ENCODE data around the gene NOL7. TPM values are rescaled to one million over a fixed set of nuclear protein-coding genes. Genes with fewer than 3 reads are reported as not detected.

NOL7 gene
- total RNA-seq, 1 donor from 2014 or later: 54.7 TPM

DNA sequence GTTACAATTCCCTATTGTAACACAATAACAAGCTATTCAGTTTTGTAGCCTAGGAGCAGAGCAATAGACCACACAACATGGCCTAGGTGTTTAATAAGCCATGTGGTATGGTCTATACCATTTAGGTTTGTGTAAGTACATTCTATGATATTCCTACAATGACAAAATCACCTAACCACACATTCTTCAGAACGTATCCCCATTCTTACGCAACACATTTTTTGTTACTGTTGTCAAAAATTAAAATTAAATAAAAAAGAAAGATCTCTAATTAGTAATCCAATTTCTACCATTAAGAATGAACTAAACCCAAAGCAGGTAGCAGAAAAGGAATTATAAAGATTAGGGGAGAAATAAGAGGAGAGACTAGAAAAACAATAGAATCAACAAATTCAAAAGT, 52.5 kb downstream of the NOL7 start:
- Mint-ChIP-seq H3K4me1 (peaks cover 6% of the 10 kb centered on the region), H3K27ac (ENCODE audit: unreplicated experiment) (no peak overlapping the region), H3K36me3 (ENCODE audit: low read depth) (peaks cover 14% of the 10 kb centered on the region), H3K4me3 (no peak overlapping the region), H3K9me3 (peaks cover 5% of the 10 kb centered on the region), H3K27me3 (ENCODE audit: low read depth) (no peaks in the 10 kb centered on the region)
- DNase-seq (ENCODE audit: low read depth, low spot score): no peak
- no peak for TF ChIP-seq CTCF (conservative IDR thresholded peaks at IDR 0.05)

DNA sequence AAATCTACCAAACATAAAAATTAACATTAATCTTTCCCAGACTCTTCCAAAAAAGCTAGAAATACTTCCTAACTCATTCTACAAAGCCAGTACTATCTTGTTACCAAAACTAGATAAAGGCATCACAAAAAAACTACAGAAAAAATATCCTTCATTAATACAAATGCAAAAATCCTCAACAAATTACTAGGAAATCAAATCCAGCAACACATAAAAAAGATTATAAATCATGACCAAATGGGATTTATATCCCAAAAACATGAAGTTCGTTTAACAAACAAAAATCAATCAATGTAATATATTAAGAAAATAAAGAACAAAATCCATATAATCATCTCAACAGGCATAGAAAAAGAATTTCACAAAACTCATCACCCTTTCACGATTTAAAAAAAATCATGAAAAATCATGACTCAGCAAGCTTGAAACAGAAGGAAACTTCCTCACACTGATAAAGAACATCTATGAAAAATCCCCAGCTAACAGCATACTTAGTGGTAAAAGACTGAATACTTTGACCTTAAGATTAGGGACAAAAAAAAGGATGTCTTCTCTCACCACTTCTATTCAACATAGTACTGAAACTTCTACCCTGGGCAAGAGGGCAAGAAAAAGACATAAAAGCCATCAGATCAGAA, 53.3 kb downstream of the NOL7 start:
- Mint-ChIP-seq H3K27ac (ENCODE audit: unreplicated experiment) (no peak overlapping the region), H3K4me1 (peaks cover 7% of the 10 kb centered on the region), H3K27me3 (ENCODE audit: low read depth) (no peaks in the 10 kb centered on the region), H3K9me3 (peaks cover 5% of the 10 kb centered on the region), H3K4me3 (no peak overlapping the region), H3K36me3 (ENCODE audit: low read depth) (peaks cover 17% of the 10 kb centered on the region)
- no peak for DNase-seq (ENCODE audit: low read depth, low spot score)
- TF ChIP-seq CTCF (conservative IDR thresholded peaks at IDR 0.05): no peak

DNA sequence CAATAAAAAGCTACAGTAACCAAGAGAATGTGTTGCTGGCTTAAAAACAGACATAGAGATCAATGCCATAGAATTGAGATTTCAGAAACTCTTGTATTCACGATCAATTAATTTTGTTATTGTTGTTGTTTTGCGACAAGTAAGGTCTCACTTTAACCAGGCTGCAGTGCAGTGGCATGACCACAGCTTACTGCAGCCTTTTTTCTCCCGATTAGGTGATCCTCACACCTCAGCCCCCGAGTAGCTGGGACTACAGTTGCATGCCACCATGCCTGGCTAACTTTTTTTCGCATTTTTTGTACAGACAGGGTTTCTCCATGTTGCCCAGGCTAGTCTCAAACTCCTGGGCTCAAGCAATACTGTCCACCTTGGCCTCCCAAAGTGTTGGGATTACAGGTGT, 54.3 kb downstream of the NOL7 start:
- DNase-seq (ENCODE audit: low read depth, low spot score): no peak
- no peaks in the 10 kb centered on the region for H3K27me3 Mint-ChIP-seq (ENCODE audit: low read depth)
- H3K9me3 Mint-ChIP-seq: peaks cover 5% of the 10 kb centered on the region
- no peak for TF ChIP-seq CTCF (conservative IDR thresholded peaks at IDR 0.05)
- no peak overlapping the region for H3K27ac Mint-ChIP-seq (ENCODE audit: unreplicated experiment)
- peaks cover 8% of the 10 kb centered on the region for H3K4me1 Mint-ChIP-seq
- H3K4me3 Mint-ChIP-seq: no peak overlapping the region
- peaks cover 18% of the 10 kb centered on the region for H3K36me3 Mint-ChIP-seq (ENCODE audit: low read depth)

Other genes starting within 250 kb of the NOL7 start
- gene GFOD1, start 127.7 kb upstream of the NOL7 start, total RNA-seq: 2.2 TPM in 2 replicates
- 8.8 and 10.3 TPM in 2 replicates for gene SIRT5, start 40.7 kb upstream of the NOL7 start, total RNA-seq
- gene RANBP9, start 96.5 kb downstream of the NOL7 start, total RNA-seq: 41.2 and 41.5 TPM in 2 replicates
- 24.9 and 25.2 TPM in 2 replicates for gene MCUR1, start 199.2 kb downstream of the NOL7 start, total RNA-seq

Measured in neural crest cell (in vitro differentiated cells).